HG02884 (cell line): ENCODE data around the gene S100G.

Experiments used
- ATAC-seq: cut with Tn5 transposase; IDR thresholded peaks from one replicate; pipeline ENCODE4 v1.9.1; 2021; ENCODE audit warnings: mild to moderate bottlenecking, moderate library complexity; ENCODE audit not compliant: unreplicated experiment

S100G gene

DNA sequence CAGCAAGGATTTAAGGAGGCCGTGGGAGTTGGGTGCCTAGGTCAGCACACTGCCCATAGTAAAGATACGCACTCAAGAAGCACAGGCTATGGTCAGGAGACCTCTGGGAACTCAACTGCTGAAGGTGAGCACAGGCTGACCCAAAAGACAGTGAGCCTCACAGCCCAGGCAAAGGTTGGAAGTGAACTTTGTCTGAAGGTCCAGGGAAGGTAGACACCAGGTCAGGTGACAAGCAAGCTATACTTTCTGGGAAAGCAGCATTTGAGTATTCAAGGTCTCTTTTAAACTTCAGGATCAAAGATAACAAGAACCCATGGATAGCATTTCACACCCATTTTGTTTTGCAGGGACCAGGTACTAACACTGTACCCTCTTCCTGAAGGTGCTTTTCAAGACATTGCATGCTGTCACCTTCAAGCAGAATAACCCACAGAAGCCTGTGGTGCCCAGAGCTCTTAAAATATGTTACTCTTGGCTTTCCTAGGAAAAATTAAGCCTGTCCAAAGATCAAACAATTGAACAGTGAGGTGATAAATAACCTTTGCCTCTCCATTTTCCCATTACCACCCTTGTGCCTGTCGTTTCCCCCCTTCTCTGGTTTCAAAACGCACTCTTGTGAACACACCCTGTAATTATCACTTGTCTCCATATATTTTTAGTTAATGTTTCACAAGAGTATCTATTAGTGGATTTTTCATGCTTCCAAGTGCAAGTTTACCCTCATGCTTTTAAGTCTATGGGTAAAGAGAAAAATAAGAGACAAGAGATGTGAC lies 3.4 kb upstream of the S100G start:
- ATAC-seq, result no peak

GRCh38 chrX:16651391-16652024 lies 1.6 kb downstream of the S100G start:
- ATAC-seq, result no peak

DNA sequence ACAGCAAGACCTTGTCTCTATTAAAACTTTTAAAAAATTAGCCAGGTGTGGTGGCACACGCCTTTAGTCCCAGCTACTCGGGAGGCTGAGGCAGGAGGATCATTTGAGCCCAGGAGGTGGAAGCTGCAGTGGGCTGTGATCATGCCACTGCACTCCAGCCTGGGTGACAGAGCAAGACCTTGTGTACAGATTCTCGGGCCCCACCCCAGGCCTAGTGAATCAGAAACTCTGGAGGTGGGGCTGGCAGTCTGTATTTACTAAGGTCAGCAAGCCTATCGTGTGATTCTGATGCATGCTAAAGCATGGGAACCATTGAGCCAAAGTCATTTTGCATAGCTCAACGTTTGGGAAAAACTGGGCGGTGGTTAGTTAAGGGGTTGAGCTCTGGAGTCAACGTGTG lies 3.5 kb downstream of the S100G start:
- no peak for ATAC-seq

- no peak for ATAC-seq
These were observed 4.1 kb downstream of the S100G start for GRCh38 chrX:16654093-16654492.

DNA sequence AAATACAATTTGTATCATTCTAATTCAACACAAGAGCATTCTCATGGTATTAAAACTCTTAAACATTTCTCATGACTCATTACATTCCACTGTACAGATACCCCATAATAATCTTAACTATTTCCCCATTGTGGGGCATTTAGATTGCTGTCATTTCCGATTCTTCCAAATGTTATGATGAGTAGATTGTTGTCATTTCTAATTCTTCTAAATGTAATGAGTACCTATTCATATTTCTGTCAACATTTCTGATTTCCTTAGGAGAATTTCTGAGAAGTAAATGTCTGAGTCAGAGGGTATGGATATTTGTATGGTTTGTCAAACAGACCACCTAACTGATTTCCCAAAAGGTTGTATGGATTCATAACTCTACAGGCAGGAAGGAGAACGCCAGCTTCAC lies 8.3 kb downstream of the S100G start:
- no peak for ATAC-seq

DNA sequence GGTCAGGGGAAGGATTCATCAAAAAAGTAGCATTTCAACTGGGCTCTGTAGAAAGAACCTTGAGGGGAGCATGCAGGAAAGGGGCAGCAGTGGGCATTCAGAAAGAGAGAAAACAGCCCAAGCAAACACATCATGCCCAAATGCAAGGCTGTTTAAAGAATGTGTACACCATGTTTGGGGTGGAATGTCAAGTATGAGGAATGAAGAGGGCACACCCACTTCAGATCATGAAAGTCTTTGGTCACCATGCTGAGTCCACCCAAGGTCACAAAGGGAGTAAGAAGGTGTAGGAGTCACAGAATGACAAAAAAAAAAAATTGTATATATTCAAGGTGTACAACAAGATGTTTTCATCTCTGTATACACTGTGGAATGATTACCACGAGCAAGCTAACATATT lies 9.4 kb downstream of the S100G start:
- ATAC-seq, result no peak

DNA sequence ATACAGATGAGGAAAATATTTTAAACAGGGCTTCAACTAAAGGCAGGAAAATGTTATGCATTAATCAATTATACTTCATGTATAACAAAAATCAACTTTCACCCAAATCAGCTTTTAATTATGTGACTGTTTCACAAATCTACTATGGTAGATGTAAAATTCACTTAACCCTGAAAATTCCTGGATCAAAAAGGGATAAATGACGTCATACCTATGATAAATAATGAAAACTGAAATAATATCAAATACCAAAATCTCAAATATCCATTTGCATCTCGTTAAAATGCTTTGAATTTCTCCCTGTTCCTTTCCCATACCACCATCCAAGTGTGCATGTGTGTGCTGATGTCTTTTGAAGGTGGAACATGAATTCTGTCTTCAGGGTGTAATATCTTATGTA lies 11.5 kb downstream of the S100G start:
- no peak for ATAC-seq

GRCh38 chrX:16662402-16662801 lies 12.4 kb downstream of the S100G start:
- no peak for ATAC-seq

- ATAC-seq, result no peak
These were observed 14.1 kb downstream of the S100G start for GRCh38 chrX:16664074-16664473.

- no peak for ATAC-seq
These were observed 14.7 kb downstream of the S100G start for GRCh38 chrX:16664626-16665025.

DNA sequence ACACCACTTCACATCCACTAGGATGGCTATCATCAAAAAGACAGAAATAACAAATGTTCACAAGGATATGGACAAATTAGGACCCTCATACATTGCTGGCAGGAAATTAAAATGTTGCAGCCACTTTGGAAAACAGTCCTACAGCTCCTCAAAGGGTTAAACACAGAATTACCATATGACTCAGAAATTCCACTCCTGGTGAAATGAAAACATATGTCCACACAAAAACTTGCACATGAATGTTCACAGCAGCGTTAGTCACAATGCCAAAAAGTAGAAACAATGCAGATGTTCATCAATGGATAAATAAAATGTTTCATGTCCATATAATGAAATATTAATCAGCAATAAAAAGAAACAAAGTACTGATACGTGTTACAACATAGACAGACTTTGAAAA lies 15.1 kb downstream of the S100G start:
- no peak for ATAC-seq

GRCh38 chrX:16666541-16666940 lies 16.6 kb downstream of the S100G start:
- ATAC-seq, result no peak

- no peak for ATAC-seq
These were observed 21.0 kb downstream of the S100G start for GRCh38 chrX:16671005-16671404.

GRCh38 chrX:16678689-16679088 lies 28.7 kb downstream of the S100G start:
- ATAC-seq, result no peak

DNA sequence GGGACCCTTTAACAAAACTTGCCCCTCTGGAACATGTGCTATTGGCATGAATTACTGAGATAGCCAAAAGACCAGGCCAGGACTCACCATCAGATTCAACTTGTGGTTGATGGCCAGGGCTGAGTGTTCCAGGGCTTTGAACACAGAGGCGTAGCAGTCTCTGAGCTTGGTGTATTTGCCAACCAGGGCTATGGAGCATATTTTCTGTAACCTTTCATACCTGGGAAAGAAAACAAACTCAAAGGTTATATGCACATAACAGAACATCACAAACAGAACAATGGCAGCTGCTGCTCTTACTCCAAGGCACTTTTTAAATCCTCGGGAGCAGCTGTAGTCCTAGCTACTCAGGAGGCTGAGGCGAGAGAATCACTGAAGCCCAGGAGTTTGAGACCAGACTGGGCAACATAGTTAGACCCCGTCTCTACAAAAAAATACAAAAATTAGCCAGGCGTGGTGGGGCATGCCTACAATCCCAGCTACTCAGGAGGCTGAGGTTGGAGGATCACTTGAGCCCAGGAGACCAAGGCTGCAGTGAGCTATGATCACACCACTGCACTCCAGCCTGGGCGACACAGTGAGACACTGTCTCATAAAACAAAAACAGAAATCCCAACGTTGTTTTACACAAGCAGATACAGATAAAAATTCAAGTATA lies 33.2 kb downstream of the S100G start:
- no peak for ATAC-seq

- no peak for ATAC-seq
These were observed 37.6 kb downstream of the S100G start for GRCh38 chrX:16687514-16687913.

- ATAC-seq, result peak; percentile 66
These were observed 45.2 kb downstream of the S100G start for GRCh38 chrX:16695079-16695676.

GRCh38 chrX:16696956-16697355 lies 47.0 kb downstream of the S100G start:
- no peak for ATAC-seq

GRCh38 chrX:16699389-16699788 lies 49.4 kb downstream of the S100G start:
- ATAC-seq, result no peak

- ATAC-seq, result no peak
These were observed 50.8 kb downstream of the S100G start for GRCh38 chrX:16700734-16701133.

DNA sequence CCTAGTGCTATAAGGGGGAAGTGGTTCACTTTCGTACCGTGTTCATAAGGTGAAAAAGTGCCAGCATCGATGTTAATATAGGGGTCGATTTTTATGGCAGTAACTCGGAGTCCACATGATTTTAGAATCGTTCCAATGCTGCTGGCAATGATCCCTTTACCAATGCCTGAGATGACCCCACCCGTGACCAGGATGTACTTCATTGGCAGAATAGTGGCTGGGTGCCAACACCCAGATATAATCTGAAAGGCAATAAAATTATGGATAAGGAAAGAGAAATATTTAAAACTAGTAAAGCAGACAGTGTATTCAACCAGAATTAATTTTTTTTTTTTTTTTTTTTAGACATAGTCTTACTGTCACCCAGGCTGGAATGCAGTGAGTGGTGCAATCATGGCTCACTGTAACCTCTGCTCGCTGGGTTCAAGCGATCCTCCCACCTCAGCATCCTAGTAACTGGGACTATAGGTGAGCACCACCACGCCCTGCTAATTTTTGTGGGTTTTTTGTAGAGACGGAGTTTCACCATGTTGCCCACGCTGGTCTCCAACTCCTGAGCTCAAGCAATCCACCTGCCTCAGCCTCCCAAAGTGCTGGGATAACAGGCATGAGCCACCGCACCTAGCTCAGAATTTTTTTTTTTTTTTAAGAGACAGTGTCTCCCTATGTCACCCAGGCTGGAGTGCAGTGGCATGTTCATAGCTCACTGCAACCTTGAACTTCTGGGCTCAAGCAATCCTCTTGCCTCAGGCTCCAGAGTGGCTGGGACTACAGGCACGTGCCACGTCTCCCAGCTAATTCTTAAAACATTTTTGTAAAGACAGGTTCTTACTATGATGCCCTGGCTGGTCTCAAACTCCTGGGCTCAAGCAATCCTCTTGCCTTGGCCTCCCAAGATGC lies 53.0 kb downstream of the S100G start:
- no peak for ATAC-seq
